Stimulated activated CD8-positive, alpha-beta memory T cell treated with anti-CD3 and anti-CD28 coated beads, Interleukin-4, amount 100 ng/mL, for 48 hours (primary cell): ENCODE measurements around the gene UTS2R.
A peak's percentile ranks its signal among the peaks of the same experiment; 100 is the strongest.
"Not testable (repeated sequence)": the region's sequence is repeated elsewhere in the genome, so short reads cannot be mapped to it uniquely, and the experiment has no call there.

Source experiments
- DNase-seq: peaks from one replicate; pipeline ENCODE4 v3.0.0-alpha.2; 2020

The UTS2R gene

DNA sequence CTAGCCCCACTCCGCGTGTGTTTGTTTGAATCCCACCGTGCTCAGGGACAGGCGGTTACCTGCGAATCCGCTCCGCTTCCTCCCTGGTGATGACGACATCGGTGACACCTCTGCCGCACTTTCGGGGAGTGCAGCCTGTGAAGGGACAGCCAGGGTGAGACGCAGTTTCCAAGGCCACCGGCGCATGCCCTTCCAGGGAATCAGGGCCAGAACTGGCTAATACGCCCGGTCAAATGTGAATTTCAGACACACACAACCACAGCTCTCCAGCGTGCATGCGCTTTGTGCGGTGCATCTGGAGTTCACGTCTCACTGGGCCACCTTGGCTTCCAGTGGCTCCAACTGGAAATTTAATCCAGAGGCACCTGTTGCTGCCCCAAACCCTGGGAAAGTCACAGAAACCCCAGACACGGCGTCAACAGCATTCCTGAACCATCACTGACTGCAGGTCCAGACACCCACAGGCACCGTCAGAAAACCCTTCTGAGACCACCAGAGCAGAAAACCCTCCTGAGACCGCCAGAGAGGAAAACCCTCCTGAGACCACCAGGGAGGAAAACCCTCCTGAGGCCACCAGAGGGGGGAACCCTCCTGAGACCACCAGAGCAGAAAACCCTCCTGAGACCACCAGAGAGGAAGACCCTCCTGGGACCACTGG lies 40.0 kb downstream of the UTS2R start:
- no peak for DNase-seq

DNA sequence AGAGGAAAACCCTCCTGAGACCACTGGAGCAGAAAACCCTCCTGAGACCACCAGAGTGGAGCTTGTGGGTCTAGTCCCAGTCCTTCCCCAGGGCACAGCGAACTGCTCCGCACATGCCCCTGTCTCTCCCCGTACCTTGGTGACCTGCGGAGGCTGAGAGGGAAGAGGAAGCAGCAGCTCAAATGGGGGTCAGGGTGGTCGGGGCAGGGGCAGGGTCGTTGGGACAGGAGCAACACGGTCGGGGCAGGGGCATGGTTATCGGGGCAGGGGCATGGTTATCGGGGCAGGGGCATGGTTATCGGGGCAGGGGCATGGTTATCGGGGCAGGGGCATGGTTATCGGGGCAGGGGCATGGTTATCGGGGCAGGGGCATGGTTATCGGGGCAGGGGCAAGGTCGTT lies 40.5 kb downstream of the UTS2R start:
- DNase-seq: not testable (repeated sequence)

DNA sequence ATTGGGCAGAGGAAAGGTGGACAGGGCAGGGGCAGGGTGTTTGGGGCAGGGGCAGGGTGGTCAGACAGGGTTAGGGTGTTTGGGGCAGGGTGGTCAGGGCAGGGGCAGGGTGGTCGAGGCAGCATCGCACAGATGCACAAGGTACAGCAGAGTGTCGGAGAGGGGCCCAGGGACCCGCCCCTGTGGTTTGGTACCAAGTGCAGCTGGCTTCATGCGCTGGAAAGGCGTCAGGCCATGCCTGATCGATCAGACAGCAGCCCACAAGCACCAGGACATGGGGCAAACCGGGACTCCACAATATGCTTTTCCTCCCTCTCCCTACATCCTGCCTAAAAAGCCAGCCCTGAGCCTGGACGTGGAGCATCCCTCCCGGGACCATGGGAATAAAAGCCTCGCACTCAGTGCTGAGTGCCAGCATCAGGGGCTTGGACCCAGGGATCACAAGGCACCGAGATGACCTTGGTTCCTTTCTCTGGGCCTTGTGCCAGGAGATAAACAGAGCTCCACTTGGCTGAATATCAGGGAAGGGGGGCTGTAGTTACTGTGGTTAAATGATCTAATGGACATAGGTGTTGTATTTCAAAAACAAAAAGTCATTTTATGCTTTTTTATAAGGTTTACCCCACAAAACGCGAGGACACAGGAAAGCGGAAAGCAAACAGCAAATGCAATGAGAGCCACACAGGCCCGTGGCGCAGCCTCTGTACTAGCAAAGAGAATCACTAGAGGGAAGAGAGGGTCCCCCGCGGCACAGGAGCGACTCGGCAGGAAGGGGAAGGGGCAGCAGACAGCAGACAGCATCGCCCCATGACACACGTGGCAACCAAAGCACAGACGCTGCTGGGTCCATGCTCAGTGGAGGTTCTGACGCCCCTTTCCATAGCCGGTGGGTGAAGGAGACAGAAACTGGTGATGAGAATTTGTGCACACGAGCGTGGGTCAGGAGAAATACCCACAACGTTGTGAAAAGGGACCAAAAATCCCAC lies 41.3 kb downstream of the UTS2R start:
- no peak for DNase-seq

DNA sequence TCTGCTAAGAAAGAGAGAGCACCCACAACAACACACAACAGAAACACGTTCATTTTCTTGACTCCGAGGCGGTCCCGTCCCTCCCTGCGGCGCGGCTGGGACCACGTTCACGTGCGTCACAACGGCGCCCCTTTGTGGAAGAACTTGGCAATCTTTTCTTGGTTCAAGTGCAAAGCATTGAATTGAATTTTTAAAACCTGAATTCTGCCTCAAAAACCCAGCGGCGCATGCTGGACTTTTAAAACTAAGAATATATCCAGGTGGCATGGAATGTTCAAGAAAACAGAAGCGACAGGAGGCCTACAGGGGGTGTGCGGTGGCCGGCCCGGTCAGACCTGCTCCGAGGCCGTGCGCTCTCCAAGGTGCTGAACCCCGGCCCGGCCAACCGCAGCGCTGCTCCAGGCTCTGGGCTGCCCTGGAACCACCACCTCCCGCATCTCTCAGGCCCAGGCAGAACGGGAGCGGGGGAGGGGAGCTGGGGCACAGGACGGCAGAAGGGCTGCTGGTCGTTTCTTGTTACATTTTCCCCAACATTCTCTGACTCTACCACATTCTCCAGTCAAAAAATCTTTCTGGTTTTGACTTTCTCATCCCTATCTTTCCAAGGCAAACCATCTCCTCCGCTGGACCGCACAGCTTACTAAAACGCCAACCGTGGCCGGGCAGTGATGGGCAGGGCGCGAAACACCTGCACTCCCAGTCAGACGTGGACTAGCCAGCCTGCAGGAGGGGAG lies 43.1 kb downstream of the UTS2R start:
- DNase-seq: peak; percentile 84

DNA sequence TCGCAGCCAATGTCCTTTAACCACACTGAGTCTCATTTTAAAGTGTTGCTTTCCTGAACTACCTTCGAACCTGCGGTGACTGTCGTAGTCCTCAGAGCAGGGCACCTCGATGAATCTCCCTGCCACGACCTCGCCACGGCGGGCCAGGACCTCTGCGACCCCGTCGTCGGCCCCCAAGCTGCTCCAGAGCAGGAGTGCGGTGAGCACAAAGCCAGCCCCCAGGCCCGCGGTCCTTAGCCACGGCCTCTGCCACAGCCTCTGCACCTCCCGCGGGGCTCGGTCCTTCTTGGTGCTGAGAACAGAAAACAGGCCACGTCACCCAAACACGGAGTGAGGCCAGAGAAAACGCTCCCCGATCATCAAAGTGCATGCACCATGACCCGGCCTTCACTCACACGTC lies 43.8 kb downstream of the UTS2R start:
- no peak for DNase-seq

DNA sequence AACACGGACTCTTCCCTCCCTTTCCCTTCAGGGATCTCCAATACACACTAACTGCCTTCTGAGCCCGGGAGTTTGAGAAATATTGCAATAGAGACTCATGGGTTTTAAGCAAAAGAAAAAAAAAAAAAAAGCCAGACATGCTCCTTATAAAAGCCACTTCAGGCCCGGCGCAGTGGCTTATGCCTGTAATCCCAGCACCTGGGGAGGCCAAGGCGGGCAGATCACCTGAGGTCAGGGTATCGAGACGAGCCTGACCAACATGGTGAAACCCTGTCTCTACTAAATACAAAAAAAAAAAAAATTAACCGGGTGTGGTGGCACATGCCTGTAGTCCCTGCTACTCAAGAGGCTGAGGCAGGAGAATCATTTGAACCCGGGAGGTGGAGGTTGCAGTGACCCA lies 44.2 kb downstream of the UTS2R start:
- DNase-seq: no peak

DNA sequence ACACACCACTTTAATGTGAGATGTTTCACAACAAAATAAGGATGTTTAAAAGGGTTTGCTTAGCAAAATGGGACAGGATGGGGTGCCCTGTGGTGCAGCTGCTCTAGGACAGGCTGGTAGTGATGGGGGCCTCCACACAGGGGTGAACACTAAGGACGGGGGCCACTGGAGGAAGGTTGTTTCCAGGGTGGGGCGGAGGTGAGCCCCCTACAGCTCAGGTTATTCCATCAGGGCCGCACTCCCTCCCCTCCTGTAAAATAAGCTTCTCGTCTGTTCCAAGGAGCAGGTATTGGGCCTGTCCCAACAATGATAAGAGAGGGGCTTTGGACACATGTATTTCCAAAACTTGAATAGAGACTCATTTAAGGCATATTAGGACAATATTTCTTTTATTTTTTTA lies 44.7 kb downstream of the UTS2R start:
- DNase-seq: no peak

DNA sequence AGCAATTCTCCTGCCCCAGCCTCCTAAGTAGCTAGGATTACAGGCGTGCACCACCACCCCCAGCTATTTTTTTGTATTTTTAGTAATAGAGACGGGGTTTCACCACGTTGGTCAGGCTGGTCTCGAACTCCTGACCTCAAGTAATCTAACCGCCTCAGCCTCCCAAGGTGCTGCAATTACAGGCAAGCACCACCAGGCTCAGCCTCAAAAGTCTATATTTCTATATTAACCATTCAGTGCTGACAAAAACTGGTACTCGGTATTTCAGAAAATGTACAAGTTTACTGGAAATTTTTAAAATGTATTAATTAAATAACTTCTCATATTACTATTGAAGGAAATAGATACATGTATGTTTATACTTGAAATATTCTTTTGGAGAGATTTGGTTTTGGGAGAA lies 45.2 kb downstream of the UTS2R start:
- DNase-seq: no peak

DNA sequence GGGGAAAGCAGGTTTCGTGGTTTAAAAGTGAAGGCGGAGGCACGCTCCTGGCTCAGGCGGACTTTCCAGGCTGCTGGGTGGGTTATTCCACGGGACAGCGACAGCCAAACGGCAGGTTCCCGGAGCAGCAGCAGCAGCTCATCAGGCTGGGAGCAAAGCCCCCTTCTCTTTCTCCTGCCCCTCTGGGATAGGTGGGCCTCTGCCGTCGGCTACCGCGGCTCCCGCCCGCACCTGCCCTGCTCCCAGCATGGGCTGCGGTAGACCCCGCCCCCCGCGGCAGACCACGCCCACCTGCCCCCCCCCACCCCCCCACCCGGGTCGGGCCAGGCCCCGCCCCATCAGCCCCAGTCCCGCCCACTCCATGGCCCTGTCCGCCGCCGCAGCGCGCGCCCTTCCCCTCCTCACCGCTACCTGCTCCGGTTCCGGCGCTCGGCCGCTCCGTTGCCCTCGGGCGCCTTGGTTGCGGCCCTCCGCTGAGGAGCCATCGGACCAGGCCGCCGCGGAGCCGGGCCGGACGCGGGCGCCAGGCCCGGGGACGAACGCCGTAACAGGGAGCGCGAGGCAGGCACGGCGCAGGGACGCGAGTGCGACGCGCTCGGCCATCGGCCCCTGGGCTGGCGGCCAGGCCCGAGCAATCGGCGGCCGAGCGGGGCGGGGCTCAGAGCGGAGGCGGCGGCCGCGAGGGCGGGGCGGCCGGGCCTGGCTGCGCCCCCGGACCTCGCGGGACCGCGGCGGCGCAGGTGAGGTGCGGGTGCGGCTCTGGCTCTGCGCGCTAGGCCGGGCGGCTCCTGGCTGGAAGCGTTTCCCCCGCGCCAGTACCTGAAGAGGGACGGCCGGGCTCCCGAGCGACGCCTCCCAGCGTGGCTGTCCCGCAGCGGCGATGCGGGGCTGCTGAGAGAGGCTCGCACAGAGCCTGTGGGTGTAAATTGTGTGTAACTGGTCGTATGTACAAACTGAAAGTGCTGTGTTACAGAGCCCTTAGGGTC lies 46.7 kb downstream of the UTS2R start, which contains the start of the genes HEXD and OGFOD3:
TSS of gene HEXD (plus strand) at position 347 of the 986 bp plus-strand sequence. CDS start 1,453 bp downstream, outside the sequence.
TSS of gene OGFOD3 (minus strand) at position 586 of the 986 bp plus-strand sequence. CDS start at position 485, 101 bp downstream.
- peak; percentile 85 for DNase-seq

DNA sequence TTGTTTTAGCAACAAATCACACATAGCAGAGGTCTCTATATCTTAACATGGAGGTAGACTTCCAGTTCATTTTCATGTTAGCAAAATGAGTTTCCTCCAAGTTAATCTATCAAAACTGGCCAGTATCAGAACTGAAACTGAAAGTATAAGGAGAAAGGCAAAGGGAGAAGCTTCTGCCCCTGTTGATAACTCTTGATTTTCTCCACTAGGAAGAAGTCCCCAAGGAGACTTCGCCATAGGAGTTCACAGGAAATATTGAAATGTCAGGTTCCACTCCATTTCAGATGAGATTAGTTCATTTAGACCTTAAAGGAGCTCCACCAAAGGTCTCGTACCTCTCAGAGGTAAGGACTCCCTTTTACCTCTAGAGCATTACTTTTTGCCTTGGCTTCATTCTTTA lies 48.0 kb downstream of the UTS2R start:
- no peak for DNase-seq

DNA sequence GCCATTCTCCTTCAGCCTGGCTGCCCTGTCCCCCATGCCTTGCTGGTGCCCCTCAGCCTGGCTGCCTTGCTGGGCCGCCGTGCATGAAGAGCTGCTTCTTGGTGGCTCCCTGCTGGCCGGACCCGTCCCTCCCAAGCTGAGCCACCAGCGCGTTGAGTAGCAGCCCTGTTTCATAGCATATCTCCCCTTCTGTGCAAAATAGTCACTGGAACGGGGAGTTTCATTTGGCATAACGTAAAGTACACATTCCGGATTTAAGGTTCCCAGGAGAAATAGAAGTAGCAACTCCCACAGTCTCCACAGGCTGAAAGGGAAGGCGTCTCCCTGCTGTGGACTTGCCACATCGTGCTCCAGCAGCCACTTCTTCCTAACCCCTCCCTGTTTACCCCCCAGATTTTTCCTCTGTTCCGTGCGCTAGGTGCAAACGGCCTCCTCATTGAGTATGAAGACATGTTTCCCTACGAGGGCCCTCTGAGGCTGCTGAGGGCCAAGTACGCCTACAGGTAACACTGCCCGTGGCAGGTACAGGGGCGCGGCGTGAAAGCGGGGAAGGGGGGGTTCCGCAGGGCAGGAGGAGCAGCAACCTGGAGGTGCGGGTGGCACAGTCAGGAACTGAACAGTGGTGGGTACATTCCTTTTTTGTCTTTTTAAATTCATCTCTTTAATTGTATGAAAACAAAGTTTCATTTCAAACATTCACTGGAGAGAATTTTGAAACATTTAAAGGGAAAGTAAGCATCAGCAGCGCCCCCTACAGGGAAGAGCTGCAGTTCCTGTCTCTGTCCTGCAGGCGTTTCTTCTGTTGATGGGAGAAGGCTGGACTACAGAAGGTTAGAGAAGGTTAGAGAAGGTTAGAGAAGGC lies 52.7 kb downstream of the UTS2R start:
- DNase-seq: peak; percentile 80

DNA sequence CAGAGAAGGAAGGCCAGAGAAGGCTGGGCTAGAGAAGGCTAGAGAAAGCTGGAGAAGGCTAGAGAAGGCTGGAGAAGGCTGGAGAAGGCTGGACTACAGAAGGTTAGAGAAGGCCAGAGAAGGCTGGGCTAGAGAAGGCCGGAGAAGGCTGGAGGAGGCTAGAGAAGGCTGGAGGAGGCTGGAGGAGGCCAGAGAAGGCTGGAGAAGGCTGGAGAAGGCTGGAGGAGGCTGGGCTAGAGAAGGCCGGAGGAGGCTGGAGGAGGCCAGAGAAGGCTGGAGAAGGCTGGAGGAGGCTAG lies 53.2 kb downstream of the UTS2R start:
- DNase-seq: no peak
